Chondrocyte (in vitro differentiated cells): ENCODE results near the gene DLEC1. TPM values are rescaled to one million over a fixed set of nuclear protein-coding genes. Genes with fewer than 3 reads are reported as not detected.
"Not testable (repeated sequence)": the region's sequence is repeated elsewhere in the genome, so short reads cannot be mapped to it uniquely, and the experiment has no call there.

ENCODE experiments used
- DNase-seq: peaks from one replicate; pipeline ENCODE4 v3.0.0; 2021; ENCODE audit warnings: mixed read lengths, low spot score
- H3K27ac Mint-ChIP-seq: one replicate; pipeline ENCODE4 v1.8.0; 2021; ENCODE audit warnings: mild to moderate bottlenecking, moderate library complexity, mixed read lengths; ENCODE audit not compliant: unreplicated experiment
- H3K27me3 Mint-ChIP-seq: 2 replicates; pipeline ENCODE4 v1.8.0; 2021; ENCODE audit warnings: low read depth, mixed read lengths
- H3K36me3 Mint-ChIP-seq: 2 replicates; pipeline ENCODE4 v1.8.0; 2021; ENCODE audit warnings: low read depth, mixed read lengths
- H3K4me1 Mint-ChIP-seq: 2 replicates; pipeline ENCODE4 v1.8.0; 2021; ENCODE audit warnings: low read depth, mild to moderate bottlenecking, mixed read lengths
- H3K4me3 Mint-ChIP-seq: one replicate; pipeline ENCODE4 v1.8.0; 2021; ENCODE audit warnings: mild to moderate bottlenecking, moderate library complexity, mixed read lengths; ENCODE audit not compliant: unreplicated experiment
- H3K9me3 Mint-ChIP-seq: 2 replicates; pipeline ENCODE4 v1.8.0; 2021; ENCODE audit warnings: low read depth, mixed read lengths
- CTCF ChIP-seq: fragments of 200-600 bp; sonication (generic); IDR thresholded peaks from 2 replicates; pipeline ENCODE4 v1.5.0; 2021; ENCODE audit warnings: antibody characterized with exemption, mild to moderate bottlenecking, moderate library complexity
- total RNA-seq: library from RNA; stranded (reverse); gene quantifications from 3 replicates; pipeline ENCODE4 v1.2.1, GENCODE V29; 2021

Gene DLEC1
- total RNA-seq, 1 donor from 2014 or later, result 0.17 TPM

GRCh38 chr3:38070013-38070412 lies 31.0 kb downstream of the DLEC1 start:
- Mint-ChIP-seq H3K27ac (no peak overlapping the region), H3K36me3 (no peaks in the 10 kb centered on the region), H3K9me3 (no peaks in the 10 kb centered on the region), H3K4me1 (no peaks in the 10 kb centered on the region), H3K27me3 (peaks cover 22% of the 10 kb centered on the region), H3K4me3 (no peak overlapping the region)
- TF ChIP-seq CTCF, result no peak
- DNase-seq, result no peak

- not testable (repeated sequence) for H3K9me3 Mint-ChIP-seq, H3K4me3 Mint-ChIP-seq, DNase-seq, H3K36me3 Mint-ChIP-seq, H3K4me1 Mint-ChIP-seq, H3K27ac Mint-ChIP-seq
- H3K27me3 Mint-ChIP-seq, result peaks cover 14% of the 10 kb centered on the region
Measured at GRCh38 chr3:38077073-38077472, 38.1 kb downstream of the DLEC1 start.

GRCh38 chr3:38082296-38082695 lies 43.3 kb downstream of the DLEC1 start:
- not testable (repeated sequence) for DNase-seq, H3K4me1 Mint-ChIP-seq, H3K4me3 Mint-ChIP-seq, H3K36me3 Mint-ChIP-seq, H3K27me3 Mint-ChIP-seq, H3K27ac Mint-ChIP-seq, H3K9me3 Mint-ChIP-seq

- H3K27ac Mint-ChIP-seq, H3K36me3 Mint-ChIP-seq, H3K4me3 Mint-ChIP-seq, DNase-seq, H3K27me3 Mint-ChIP-seq, H3K9me3 Mint-ChIP-seq, H3K4me1 Mint-ChIP-seq: not testable (repeated sequence)
Measured at GRCh38 chr3:38083254-38083653, 44.2 kb downstream of the DLEC1 start.

GRCh38 chr3:38083871-38084333 lies 44.9 kb downstream of the DLEC1 start:
- Mint-ChIP-seq H3K27ac (peak overlapping the region; percentile 25), H3K36me3 (peaks cover 5% of the 10 kb centered on the region), H3K9me3 (peaks cover 6% of the 10 kb centered on the region), H3K27me3 (peaks cover 4% of the 10 kb centered on the region), H3K4me3 (no peak overlapping the region), H3K4me1 (no peaks in the 10 kb centered on the region)
- TF ChIP-seq CTCF, result no peak
- no peak for DNase-seq

GRCh38 chr3:38084334-38085310 lies 45.6 kb downstream of the DLEC1 start:
- H3K27ac Mint-ChIP-seq, result peak overlapping the region; percentile 64
- TF ChIP-seq CTCF, result no peak
- H3K9me3 Mint-ChIP-seq, result peaks cover 6% of the 10 kb centered on the region
- DNase-seq, result no peak
- H3K4me1 Mint-ChIP-seq, result no peaks in the 10 kb centered on the region
- peaks cover 5% of the 10 kb centered on the region for H3K36me3 Mint-ChIP-seq
- H3K27me3 Mint-ChIP-seq, result peaks cover 4% of the 10 kb centered on the region
- no peak overlapping the region for H3K4me3 Mint-ChIP-seq
